ENCODE results near the gene PPIA.
"Not testable (repeated sequence)": the region's sequence is repeated elsewhere in the genome, so short reads cannot be mapped to it uniquely, and the experiment has no call there.

Gene PPIA

GRCh38 chr7:44791278-44792219 is 4.9 kb upstream of the PPIA start:
- no peak for DNase-seq

DNA sequence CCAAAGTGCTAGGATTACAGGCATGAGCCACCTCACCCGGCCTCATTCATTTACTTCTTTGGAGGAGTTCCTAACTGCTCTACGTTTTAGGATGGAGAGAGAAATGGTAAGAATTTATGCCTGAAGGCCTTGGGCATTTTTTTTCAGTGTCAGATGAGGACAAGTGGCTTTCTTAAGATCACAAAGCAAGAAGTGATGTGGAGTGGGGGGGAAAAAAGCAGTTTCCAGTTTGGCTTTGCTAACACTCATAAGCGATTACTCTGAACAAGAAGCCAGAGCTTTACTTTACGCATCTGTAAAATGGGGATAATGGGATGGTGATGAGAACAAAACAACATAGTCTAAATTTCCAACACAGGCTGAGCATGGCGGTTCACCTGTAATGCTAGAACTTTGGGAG is 2.6 kb upstream of the PPIA start:
- no peak for DNase-seq

DNA sequence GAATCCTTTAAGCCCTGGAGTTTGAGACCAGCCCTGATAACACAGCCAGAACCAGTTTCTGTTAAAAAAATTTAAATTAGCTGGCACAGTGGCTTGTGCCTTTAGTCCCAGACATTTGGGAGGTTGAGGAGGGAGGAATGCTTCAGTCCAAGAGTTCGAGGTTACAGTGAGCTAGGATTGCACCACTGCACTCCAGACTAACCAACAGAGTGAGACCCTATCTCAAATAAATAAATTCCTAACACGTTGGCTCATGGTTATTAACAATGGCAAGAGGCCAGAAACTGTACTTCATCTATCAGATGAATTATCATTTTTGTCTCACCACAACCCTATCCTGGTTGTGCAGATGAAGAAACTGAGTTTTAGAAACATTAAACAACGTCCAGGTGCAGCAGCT is 2.1 kb upstream of the PPIA start:
- no peak for DNase-seq

DNA sequence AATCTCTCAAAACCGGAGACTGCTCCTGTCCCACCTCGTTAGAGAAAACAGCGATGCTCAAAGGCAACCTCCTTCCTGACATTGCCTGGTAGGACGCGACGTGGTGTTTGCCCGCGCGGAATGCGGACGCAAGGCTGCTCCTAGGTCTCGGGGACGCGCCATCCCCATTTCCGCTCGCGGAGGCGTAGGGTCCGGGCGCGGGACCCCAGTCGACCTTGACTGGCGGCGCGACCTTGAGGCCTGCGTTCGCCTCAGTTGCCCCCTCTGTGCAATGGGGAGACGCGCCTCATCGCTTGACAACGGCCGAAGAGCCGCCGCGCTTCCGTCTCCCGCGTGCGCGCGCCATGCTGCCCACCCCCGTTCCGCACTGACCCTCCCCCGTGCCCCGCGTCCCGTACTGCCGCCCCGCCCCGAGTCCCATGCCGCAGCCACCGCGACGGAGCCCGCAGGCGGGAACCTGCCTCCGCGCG is 412 bp upstream of the PPIA start:
- DNase-seq, result no peak

DNA sequence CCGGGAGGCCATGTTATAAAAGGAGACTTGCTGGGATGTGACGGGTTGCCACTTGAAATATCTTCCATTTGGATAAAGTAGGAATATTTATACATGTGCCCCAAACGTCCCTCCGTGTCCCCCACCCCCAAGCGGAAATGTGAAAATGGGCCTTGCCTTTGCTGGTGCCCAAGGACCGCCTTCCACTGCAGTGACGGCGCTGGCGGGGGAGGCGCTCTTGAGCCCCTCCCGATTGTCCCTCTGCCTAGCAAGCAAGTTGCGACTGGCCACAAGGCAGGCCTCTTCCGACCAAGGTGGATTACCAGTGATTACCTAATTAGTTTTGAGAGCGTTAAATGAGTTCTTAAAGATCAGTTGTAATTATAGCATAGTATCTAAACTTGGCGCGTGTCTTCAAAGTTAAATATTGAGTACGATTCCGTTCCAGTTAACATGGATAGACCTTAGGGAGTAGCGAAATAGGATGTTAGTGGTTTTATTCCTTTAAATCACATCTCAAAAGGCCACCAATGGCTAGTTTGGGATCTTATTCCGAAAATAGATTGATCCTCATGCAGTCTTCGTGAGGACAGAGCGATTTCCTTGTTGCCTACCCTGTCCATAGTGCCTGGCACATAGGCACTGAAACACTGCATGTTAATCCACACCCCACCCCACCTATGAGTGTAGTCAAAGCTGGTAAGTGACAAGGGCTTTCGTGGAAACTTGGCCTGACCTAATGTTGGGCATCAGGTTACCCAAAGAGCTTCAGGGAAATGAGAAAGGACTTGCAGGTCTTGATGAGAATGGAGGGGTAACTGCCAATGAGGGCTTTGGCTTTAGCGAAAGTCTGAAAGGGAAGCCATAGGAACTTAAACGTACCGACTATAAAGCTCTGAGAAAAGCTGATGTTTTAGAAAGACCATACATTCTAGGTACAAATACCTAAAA is 1.1 kb downstream of the PPIA start:
- DNase-seq, result peak; percentile 19

- no peak for DNase-seq
Measured at GRCh38 chr7:44798649-44799305, 2.3 kb downstream of the PPIA start.

- no peak for DNase-seq
Measured at GRCh38 chr7:44799939-44800338, 3.5 kb downstream of the PPIA start.

GRCh38 chr7:44801890-44802289 is 5.4 kb downstream of the PPIA start:
- no peak for DNase-seq

DNA sequence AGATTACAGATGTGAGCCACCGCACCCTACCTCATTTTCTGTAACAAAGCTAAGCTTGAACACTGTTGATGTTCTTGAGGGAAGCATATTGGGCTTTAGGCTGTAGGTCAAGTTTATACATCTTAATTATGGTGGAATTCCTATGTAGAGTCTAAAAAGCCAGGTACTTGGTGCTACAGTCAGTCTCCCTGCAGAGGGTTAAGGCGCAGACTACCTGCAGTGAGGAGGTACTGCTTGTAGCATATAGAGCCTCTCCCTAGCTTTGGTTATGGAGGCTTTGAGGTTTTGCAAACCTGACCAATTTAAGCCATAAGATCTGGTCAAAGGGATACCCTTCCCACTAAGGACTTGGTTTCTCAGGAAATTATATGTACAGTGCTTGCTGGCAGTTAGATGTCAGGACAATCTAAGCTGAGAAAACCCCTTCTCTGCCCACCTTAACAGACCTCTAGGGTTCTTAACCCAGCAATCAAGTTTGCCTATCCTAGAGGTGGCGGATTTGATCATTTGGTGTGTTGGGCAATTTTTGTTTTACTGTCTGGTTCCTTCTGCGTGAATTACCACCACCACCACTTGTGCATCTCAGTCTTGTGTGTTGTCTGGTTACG is 6.0 kb downstream of the PPIA start:
- no peak for DNase-seq

DNA sequence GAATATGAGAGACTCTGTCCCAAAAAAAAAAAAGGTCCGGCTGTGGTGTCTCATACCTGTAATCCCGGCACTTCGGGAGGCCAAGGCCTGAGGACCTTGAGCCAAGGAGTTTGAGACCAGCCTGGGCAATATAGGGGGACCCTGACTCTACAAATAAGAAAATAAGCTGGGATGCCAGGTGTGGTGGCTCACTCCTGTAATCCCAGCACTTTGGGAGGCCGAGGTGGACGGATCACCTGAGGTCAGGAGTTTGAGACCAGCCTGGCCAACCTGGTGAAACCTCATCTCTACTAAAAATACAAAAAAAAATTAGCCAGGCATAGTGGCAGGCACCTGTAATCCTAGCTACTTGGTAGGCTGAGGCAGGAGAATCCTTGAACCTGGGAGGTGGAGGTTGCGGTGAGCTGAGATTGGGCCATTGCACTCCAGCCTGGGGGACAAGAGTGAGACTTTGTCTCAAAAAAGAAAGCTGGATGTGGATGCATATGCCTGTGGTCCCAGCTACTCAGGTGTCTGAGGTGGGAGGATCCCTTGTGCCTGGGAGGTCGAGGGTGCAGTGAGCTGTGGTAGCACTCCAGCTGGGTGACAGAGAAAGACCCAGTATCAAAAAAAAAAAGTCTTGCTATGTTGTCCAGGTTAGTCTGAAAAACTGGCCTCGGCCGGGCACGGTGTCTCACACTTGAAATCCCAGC is 7.5 kb downstream of the PPIA start:
- not testable (repeated sequence) for DNase-seq

DNA sequence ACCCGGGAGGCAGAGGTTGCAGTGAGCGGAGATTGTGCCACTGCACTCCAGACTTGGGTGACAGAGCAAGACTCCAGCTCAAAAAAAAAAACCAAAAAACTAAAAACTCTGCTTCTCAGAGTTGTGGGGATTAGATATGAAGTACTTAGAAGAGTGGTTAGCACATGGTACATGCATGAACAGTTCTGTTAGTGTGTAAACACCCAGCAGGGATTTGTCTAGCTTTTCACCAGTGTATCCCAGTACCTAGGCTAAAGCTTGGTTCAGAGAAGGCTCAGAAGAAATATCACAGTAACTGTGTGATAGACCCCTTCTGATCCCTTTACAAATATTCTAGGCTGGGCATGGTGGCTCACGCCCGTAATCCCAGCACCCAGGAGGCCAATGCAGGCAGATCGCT is 9.5 kb downstream of the PPIA start:
- no peak for DNase-seq

GRCh38 chr7:44808914-44809393 is 12.5 kb downstream of the PPIA start:
- no peak for DNase-seq

DNA sequence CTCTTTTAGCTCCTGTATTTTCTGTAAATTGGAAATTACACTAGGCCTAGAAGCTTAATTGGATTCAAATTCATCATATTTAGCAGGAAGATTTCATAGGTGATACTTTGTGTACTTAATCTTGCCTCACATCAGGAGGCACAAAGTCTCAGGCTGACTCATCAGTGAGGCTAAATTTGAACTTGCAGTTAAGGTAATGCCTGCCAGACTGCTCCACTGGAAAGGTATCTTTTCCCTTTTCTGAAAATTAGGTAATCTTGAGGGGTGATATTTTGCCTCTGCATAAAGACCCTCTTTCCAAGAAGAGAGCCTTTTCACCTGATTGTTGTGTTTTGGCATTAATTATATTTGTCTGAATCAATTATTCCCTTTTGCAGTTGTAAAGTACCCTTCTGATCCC is 14.6 kb downstream of the PPIA start:
- DNase-seq, result no peak

DNA sequence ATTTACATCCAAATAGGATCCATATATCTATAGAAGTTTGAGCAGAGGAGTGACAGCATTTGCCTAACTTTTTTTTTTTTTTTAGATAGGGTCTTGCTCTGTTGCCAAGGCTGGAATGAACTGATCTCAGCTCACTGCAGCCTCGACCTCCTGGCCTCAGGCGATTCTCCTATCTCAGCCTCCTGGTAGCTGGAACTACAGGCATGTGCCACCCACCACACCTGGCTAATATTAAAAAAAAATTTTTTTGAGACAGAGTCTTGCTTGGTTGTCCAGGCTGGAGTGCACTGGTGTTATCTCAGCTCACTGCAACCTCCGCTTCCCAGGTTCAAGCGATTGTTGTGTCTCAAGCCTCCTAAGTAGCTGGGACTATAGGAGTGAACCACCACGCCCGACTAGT is 15.1 kb downstream of the PPIA start:
- DNase-seq, result no peak

DNA sequence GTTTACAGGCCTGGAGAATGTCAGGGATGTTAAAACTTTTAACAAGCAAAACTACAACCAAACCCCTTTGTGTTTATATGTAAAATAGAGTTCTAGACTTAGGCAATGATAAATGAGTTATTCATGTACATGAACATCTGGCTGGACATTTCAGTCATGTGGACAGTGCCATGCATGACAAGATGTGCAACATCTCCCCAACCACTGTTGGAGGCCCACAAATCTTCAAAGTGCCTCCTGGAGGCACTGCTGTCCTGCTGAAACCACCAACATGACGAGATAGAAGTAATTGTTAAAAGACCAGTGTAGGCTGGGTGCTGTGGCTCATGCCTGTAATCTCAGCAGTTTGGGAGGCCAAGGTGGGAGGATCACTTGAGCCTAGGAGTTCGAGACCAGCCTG is 18.4 kb downstream of the PPIA start:
- DNase-seq, result no peak

DNA sequence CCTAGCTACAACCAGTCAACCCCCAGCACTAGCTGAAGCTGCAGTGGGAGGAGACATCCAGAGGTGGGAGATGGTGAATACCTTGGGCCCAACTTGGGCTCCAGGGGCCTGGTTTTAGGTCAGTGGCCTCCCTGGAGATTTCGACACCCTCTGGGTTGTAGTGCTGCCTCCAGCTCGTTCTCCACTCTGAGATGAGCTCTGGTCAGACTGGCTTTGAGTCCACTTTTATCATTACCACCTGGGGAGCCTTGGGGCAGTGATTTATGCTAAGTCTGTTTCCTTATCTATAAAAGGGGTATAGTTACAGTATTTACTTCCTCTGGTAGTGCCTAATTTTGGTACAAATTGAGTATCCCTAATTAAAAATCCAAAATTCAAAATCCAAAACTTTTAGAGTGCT is 22.8 kb downstream of the PPIA start:
- no peak for DNase-seq

GRCh38 chr7:44823255-44823781 is 26.8 kb downstream of the PPIA start:
- no peak for DNase-seq

GRCh38 chr7:44824894-44825526 is 28.5 kb downstream of the PPIA start:
- no peak for DNase-seq

DNA sequence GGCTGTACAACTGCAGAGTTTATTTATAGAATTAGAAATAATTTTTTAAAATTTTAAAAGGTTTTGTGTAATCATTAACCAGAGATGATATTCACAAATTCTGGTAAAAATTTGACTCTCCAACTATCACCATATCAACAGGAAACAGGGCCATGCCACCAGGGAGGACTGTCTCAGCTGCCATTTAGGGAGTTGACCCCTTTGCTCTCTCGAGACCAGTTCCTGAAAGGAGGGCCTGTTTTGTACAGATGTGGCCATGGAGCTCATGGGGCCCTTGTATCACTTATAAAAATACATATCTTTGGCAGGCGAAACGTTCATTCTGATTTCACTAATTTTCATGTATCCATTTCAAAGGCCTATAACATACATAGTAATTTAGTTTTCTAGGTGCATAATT is 31.1 kb downstream of the PPIA start:
- DNase-seq, result no peak

DNA sequence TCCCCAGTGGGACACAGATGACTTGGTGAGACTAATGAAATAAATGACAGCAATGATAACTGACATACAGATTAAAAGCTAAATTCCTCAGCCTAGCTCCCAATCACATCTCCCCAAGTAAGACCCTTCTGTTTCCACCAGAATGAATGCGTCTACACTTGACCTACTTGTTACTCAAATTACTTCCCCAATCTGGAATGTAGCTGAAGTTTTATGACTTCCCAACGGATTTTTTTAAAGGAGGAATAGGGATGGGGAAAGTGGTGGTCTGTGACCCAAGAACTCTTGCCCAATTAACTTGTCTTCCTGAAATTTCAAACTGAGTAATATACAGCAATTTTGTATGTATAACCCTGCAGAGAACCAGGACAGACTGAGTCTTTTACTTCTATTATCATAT is 42.3 kb downstream of the PPIA start:
- no peak for DNase-seq

DNA sequence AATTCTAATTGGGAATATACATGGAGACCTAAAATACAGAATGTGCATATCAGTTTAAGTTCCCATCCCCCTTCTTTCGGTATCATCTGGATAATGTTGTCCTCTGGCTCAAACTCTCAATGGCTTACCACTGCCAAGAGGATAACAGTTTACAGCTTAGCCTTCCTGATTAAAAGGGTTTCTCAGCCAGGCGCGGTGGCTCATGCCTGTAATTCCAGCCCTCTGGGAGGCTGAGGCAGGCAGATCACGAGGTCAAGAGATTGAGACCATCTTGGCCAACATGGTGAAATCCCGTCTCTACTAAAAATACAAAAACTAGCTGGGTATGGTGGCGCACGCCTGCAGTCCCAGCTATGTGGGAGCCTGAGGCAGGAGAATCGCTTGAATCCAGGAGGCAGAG is 46.2 kb downstream of the PPIA start:
- DNase-seq, result not testable (repeated sequence)
